GM18909 (cell line): ENCODE results near the gene CMTM4.
"Not testable (repeated sequence)": the region's sequence is repeated elsewhere in the genome, so short reads cannot be mapped to it uniquely, and the experiment has no call there.

Source experiments
- ATAC-seq: cut with Tn5 transposase; IDR thresholded peaks from one replicate; pipeline ENCODE4 v1.9.1; 2021; ENCODE audit warnings: mild to moderate bottlenecking; ENCODE audit not compliant: unreplicated experiment, poor library complexity

CMTM4 gene

GRCh38 chr16:66650707-66651473 lies 45.7 kb downstream of the CMTM4 start:
- ATAC-seq, result peak; percentile 87

- no peak for ATAC-seq
Observed at GRCh38 chr16:66649636-66650205, 46.8 kb downstream of the CMTM4 start.

GRCh38 chr16:66649167-66649566 lies 47.4 kb downstream of the CMTM4 start:
- no peak for ATAC-seq

GRCh38 chr16:66647866-66648265 lies 48.7 kb downstream of the CMTM4 start:
- ATAC-seq, result no peak

GRCh38 chr16:66641387-66641786 lies 55.2 kb downstream of the CMTM4 start:
- no peak for ATAC-seq

GRCh38 chr16:66640724-66641314 lies 55.7 kb downstream of the CMTM4 start:
- ATAC-seq, result no peak

GRCh38 chr16:66639091-66639885 lies 57.3 kb downstream of the CMTM4 start:
- no peak for ATAC-seq

GRCh38 chr16:66637806-66638205 lies 58.7 kb downstream of the CMTM4 start:
- no peak for ATAC-seq

- ATAC-seq, result no peak
Observed at GRCh38 chr16:66636199-66636598, 60.3 kb downstream of the CMTM4 start.

- ATAC-seq, result no peak
Observed at GRCh38 chr16:66635406-66635805, 61.1 kb downstream of the CMTM4 start.

- no peak for ATAC-seq
Observed at GRCh38 chr16:66634527-66635196, 61.9 kb downstream of the CMTM4 start.

GRCh38 chr16:66631558-66631957 lies 65.0 kb downstream of the CMTM4 start:
- not testable (repeated sequence) for ATAC-seq

GRCh38 chr16:66630561-66631260 lies 65.8 kb downstream of the CMTM4 start:
- not testable (repeated sequence) for ATAC-seq

- no peak for ATAC-seq
Observed at GRCh38 chr16:66629856-66630255, 66.7 kb downstream of the CMTM4 start.

GRCh38 chr16:66627611-66628378 lies 68.7 kb downstream of the CMTM4 start:
- not testable (repeated sequence) for ATAC-seq

- no peak for ATAC-seq
Observed at GRCh38 chr16:66623755-66624154, 72.8 kb downstream of the CMTM4 start.

GRCh38 chr16:66622863-66623262 lies 73.7 kb downstream of the CMTM4 start:
- ATAC-seq, result no peak

- ATAC-seq, result no peak
Observed at GRCh38 chr16:66621973-66622372, 74.6 kb downstream of the CMTM4 start.

- no peak for ATAC-seq
Observed at GRCh38 chr16:66620429-66620795, 76.1 kb downstream of the CMTM4 start.
